Measurements from ENCODE around the gene DOC2A. TPM values are rescaled to one million over a fixed set of nuclear protein-coding genes. Genes with fewer than 3 reads are reported as not detected.

Gene DOC2A
- total RNA-seq, 1 donor from 2014 or later: 5.3 TPM

DNA sequence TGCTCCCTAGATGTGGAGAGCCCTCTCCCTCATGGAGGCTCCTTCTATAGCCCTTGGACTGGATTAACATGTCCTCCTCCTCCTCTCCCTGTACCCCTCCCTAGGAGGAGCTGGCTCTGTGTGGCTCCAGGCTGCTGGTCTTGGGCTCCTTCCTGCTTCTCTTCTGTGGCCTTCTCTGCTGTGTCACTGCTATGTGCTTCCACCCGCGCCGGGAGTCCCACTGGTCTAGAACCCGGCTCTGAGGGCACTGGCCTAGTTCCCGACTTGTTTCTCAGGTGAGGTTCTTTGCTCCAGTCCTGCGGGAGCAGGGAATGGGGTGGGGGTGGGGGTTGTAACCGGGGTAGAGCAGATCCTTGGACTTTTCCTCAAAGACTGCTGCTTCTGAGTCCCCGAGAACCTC, 39.5 kb downstream of the DOC2A start:
- DNase-seq (ENCODE audit: low spot score in 2 of 2, unreplicated experiment in 2 of 2): no peak
- Mint-ChIP-seq H3K27ac (no peak overlapping the region), H3K27me3 (ENCODE audit: low read depth) (no peaks in the 10 kb centered on the region), H3K4me1 (peaks cover 17% of the 10 kb centered on the region), H3K9me3 (peaks cover 4% of the 10 kb centered on the region), H3K36me3 (peaks cover 32% of the 10 kb centered on the region), H3K4me3 (no peak overlapping the region)
- TF ChIP-seq, protein P1, sequence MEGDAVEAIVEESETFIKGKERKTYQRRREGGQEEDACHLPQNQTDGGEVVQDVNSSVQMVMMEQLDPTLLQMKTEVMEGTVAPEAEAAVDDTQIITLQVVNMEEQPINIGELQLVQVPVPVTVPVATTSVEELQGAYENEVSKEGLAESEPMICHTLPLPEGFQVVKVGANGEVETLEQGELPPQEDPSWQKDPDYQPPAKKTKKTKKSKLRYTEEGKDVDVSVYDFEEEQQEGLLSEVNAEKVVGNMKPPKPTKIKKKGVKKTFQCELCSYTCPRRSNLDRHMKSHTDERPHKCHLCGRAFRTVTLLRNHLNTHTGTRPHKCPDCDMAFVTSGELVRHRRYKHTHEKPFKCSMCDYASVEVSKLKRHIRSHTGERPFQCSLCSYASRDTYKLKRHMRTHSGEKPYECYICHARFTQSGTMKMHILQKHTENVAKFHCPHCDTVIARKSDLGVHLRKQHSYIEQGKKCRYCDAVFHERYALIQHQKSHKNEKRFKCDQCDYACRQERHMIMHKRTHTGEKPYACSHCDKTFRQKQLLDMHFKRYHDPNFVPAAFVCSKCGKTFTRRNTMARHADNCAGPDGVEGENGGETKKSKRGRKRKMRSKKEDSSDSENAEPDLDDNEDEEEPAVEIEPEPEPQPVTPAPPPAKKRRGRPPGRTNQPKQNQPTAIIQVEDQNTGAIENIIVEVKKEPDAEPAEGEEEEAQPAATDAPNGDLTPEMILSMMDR (IDR thresholded peaks at IDR 0.05; ENCODE audit: unreplicated experiment): no peak

DNA sequence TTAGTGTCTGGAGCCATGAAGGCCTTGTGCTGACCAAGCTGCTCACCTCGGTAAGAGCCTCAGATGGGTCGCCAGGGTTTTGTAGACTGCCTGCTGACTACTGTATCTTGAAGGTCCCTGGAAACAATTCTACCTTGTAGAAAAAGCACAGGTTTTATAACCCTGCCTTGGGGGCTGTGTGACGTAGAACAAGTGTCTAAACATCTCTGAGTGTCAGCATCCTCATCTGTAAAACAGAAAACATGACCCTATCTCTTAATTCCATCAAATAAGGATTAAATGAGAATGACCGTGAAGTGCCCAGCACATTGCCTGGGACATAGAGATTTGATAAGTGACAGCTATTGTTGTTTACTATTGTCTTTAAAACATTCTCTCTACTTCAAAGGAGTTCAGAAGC, 42.6 kb downstream of the DOC2A start:
- peaks cover 38% of the 10 kb centered on the region for H3K36me3 Mint-ChIP-seq
- TF ChIP-seq, protein P1 (IDR thresholded peaks at IDR 0.05; ENCODE audit: unreplicated experiment): no peak
- peaks cover 2% of the 10 kb centered on the region for H3K4me1 Mint-ChIP-seq
- no peaks in the 10 kb centered on the region for H3K27me3 Mint-ChIP-seq (ENCODE audit: low read depth)
- H3K27ac Mint-ChIP-seq: no peak overlapping the region
- no peak overlapping the region for H3K4me3 Mint-ChIP-seq
- DNase-seq (ENCODE audit: low spot score in 2 of 2, unreplicated experiment in 2 of 2): no peak
- H3K9me3 Mint-ChIP-seq: peaks cover 2% of the 10 kb centered on the region

DNA sequence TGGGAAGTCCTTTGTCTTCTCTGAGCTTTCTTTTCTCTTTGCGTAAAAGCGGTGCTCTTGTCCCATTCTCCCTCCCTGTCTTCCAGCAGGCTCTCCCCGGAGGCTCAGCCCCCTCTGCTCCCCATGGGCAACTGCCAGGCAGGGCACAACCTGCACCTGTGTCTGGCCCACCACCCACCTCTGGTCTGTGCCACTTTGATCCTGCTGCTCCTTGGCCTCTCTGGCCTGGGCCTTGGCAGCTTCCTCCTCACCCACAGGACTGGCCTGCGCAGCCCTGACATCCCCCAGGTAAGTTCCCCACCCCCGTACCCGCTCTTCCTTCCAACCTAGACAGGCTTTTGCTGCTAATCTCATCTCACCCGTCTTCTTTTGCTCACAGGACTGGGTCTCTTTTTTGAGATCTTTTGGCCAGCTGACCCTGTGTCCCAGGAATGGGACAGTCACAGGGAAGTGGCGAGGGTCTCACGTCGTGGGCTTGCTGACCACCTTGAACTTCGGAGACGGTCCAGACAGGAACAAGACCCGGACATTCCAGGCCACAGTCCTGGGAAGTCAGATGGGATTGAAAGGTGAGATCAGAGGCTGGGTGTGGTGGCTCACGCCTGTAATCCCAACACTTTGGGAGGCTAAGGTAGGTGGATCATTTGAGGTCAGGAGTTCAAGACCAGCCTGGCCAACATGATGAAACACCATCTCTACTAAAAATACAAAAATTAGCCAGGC, 47.6 kb downstream of the DOC2A start:
- Mint-ChIP-seq H3K36me3 (peaks cover 10% of the 10 kb centered on the region), H3K4me1 (peaks cover 12% of the 10 kb centered on the region), H3K9me3 (no peaks in the 10 kb centered on the region), H3K4me3 (peak overlapping the region; percentile 84), H3K27me3 (ENCODE audit: low read depth) (no peaks in the 10 kb centered on the region), H3K27ac (peak overlapping the region; percentile 97)
- DNase-seq (ENCODE audit: low spot score in 2 of 2, unreplicated experiment in 2 of 2): no peak
- TF ChIP-seq, protein P1 (IDR thresholded peaks at IDR 0.05; ENCODE audit: unreplicated experiment): no peak

DNA sequence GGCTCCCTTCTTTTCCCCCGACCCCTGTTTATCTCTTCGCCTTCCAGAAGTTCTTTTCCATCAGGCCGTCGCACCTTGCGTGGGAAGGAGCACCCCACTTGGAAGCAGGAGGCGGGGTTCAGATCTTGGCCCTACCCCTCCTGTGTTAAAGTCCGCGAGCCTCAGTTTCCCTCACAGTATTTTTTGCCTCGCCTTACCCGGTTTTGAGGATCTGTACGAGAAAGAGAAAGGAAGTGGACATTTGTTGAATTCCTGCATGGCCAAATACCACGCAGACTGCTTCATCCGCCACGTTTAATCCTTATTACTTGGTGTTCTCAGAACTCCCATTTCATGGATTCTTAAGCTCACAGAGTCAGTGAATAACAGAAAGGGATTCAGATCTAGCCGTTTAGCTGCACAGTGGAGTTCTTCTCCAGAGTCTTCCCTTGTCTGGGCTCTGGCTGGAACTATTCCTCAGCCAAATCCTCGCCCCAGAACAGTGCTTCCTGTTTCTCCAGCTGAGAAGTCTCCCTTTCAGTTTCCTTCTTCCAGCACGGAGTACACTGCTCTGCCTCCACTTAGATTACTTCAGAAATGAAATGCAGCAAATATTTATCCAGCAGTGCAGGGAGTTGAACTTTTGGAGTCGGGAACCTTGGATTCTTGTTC, 48.4 kb downstream of the DOC2A start:
- Mint-ChIP-seq H3K27ac (peak overlapping the region; percentile 97), H3K4me1 (peaks cover 12% of the 10 kb centered on the region), H3K36me3 (peaks cover 9% of the 10 kb centered on the region), H3K4me3 (peak overlapping the region; percentile 84), H3K9me3 (no peaks in the 10 kb centered on the region), H3K27me3 (ENCODE audit: low read depth) (no peaks in the 10 kb centered on the region)
- DNase-seq (ENCODE audit: low spot score in 2 of 2, unreplicated experiment in 2 of 2): no peak
- TF ChIP-seq, protein P1 (IDR thresholded peaks at IDR 0.05; ENCODE audit: unreplicated experiment): no peak

DNA sequence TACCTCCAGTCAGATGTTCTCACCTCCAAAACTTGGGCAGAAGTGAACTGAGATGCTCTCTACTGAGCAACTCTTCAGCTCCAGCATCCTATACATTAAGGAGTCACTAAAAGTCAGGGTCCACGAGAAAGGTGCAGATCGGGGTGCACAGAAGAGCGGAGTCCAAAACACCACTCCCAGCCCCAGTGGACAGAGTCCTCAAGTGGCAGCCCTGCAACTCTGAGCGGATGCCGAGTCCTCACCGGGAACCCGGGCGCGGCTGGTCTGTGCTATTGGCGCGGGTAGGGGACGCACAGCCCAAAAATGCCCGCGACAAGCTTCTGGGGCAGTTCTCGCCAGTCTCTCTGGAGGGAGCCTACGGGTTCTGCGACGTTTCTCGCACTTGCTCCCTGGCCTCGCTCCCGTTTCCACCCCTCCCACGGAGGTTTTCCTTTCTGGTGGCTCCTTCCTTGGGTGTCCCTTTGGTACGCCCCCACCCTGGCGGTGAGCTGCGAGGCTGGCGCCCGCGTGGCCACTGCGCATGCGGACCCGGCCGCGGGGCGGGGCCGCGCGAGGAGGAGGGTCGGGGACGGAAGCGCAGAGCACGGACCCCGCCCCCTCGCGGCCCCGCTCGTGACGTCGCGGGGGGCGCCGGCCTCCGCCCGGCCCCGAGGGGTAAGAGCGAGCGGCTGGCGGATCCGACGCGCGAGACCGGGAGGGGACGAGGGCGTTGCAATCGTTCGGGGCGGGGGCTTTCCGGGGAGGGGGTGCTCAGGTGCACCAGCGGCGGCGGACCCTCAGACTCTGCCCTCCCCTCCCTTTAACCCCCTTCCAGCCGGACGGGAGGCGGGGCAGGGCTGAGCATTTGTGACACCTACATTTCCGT, 49.1 kb downstream of the DOC2A start, which contains the start of gene TMEM219:
TSS of gene TMEM219 (plus strand) at position 601 of the 865 bp plus-strand sequence. CDS start 1,065 bp downstream, outside the sequence.
- DNase-seq (ENCODE audit: low spot score in 2 of 2, unreplicated experiment in 2 of 2): peak; percentile 91 to 95
- no peaks in the 10 kb centered on the region for H3K27me3 Mint-ChIP-seq (ENCODE audit: low read depth)
- TF ChIP-seq, protein P1 (IDR thresholded peaks at IDR 0.05; ENCODE audit: unreplicated experiment): peak; percentile 36
- peaks cover 12% of the 10 kb centered on the region for H3K4me1 Mint-ChIP-seq
- H3K4me3 Mint-ChIP-seq: peak within 1 kb of the TSS; percentile 84
- H3K27ac Mint-ChIP-seq: peak within 1 kb of the TSS; percentile 97
- peaks cover 9% of the 10 kb centered on the region for H3K36me3 Mint-ChIP-seq
- H3K9me3 Mint-ChIP-seq: no peaks in the 10 kb centered on the region

All from mesothelial cell of epicardium (in vitro differentiated cells).